ENCODE data around the gene LPIN3. TPM values are rescaled to one million over a fixed set of nuclear protein-coding genes. Genes with fewer than 3 reads are reported as not detected.
A peak's percentile ranks its signal among the peaks of the same experiment; 100 is the strongest.

LPIN3 gene
- polyA plus RNA-seq, 1 of the 3 experiments (the other 2 are of a cell fraction), result 0.21 TPM

- 37% methylated on average over 16 of the region's 76 CpGs for WGBS (ENCODE audit: low lambda C conversion rate)
- Histone ChIP-seq H3K4me3 (ENCODE audit: low read depth in 2 of 2, low read length in 1 of 2) (peak overlapping the region in 1 of 2 experiments; percentile 27; a peak in 1 of 4 replicates), H3K27me3 (ENCODE audit: insufficient read depth) (peaks cover 43% of the 10 kb centered on the region), H3K4me2 (peak overlapping the region; percentile 24; the same call in 1 of the 2 replicates), H3F3A (replicated peaks; ENCODE audit: insufficient read depth) (no peaks in the 10 kb centered on the region), H3K9me3 (no peaks in the 10 kb centered on the region), H4K20me1 (ENCODE audit: insufficient read depth) (no peaks in the 10 kb centered on the region), H3K36me3 (replicated peaks in 1 of 2; ENCODE audit: control insufficient read depth in 1 of 2, insufficient read depth in 2 of 2, low read length in 1 of 2) (no peaks in the 10 kb centered on the region), H3K79me2 (ENCODE audit: insufficient read depth) (no peaks in the 10 kb centered on the region), H2AFZ (ENCODE audit: low read depth) (no peak overlapping the region), H3K27ac (ENCODE audit: low read depth in 2 of 2, low read length in 1 of 2) (no peak overlapping the region), H3K9me2 (no peaks in the 10 kb centered on the region), H3K9ac (no peak overlapping the region), H3K4me1 (ENCODE audit: control insufficient read depth in 1 of 2, insufficient read depth in 2 of 2, low read depth in 1 of 2, low read length in 1 of 2) (peaks cover 0 to 9% of the 10 kb centered on the region in 2 experiments; a peak in 1 of 4 replicates)
- TF ChIP-seq POLR2AphosphoS5 (IDR thresholded peaks at IDR 0.05; ENCODE audit: low read depth, low read length) (no peak), TAF1 (IDR thresholded peaks at IDR 0.05; ENCODE audit: borderline replicate concordance, low read depth, low read length) (no peak), IRF3 (IDR thresholded peaks at IDR 0.05; ENCODE audit: low read depth, low read length) (no peak), MEF2A (IDR thresholded peaks at IDR 0.05; ENCODE audit: borderline replicate concordance, low read depth) (no peak), GABPA (IDR thresholded peaks at IDR 0.05; ENCODE audit: low read depth) (no peak), EP300 (IDR thresholded peaks at IDR 0.05; ENCODE audit: borderline replicate concordance in 1 of 2, low read depth in 1 of 2, low read length in 1 of 2) (no peak), USF1 (IDR thresholded peaks at IDR 0.05; ENCODE audit: borderline replicate concordance, low read depth) (no peak)
- POLR2A ChIA-PET, result interaction anchor here (1.3 kb wide), 1 partner anchor 15 kb away, joined by 3 read pairs; no protein-coding TSS in a partner anchor
- peak; percentile 78 for DNase-seq
- CTCF ChIA-PET, result interaction anchor here (1.4 kb wide), 1 partner anchor 21 kb away, joined by 5 read pairs; no protein-coding TSS in a partner anchor
Observed at GRCh38 chr20:41365777-41366545, 25.3 kb downstream of the LPIN3 start.

- Histone ChIP-seq H3K79me2 (ENCODE audit: insufficient read depth) (no peaks in the 10 kb centered on the region), H3K9me2 (no peaks in the 10 kb centered on the region), H2AFZ (ENCODE audit: low read depth) (no peak within 1 kb of the TSS), H3K27ac (ENCODE audit: low read depth in 2 of 2, low read length in 1 of 2) (no peak within 1 kb of the TSS), H4K20me1 (ENCODE audit: insufficient read depth) (no peaks in the 10 kb centered on the region), H3K9ac (no peak within 1 kb of the TSS), H3K36me3 (replicated peaks in 1 of 2; ENCODE audit: control insufficient read depth in 1 of 2, insufficient read depth in 2 of 2, low read length in 1 of 2) (no peaks in the 10 kb centered on the region), H3F3A (replicated peaks; ENCODE audit: insufficient read depth) (no peaks in the 10 kb centered on the region), H3K9me3 (no peaks in the 10 kb centered on the region), H3K4me3 (ENCODE audit: low read depth in 2 of 2, low read length in 1 of 2) (peak within 1 kb of the TSS in 1 of 2 experiments; percentile 27; a peak in 1 of 4 replicates), H3K27me3 (ENCODE audit: insufficient read depth) (peaks cover 43% of the 10 kb centered on the region), H3K4me2 (peak within 1 kb of the TSS; percentile 24; the same call in 1 of the 2 replicates), H3K4me1 (ENCODE audit: control insufficient read depth in 1 of 2, insufficient read depth in 2 of 2, low read depth in 1 of 2, low read length in 1 of 2) (peaks cover 0 to 6% of the 10 kb centered on the region in 2 experiments; a peak in 1 of 4 replicates)
- 61% methylated on average over 17 of the region's 93 CpGs for WGBS (ENCODE audit: low lambda C conversion rate)
- ChIA-PET CTCF (no interaction called here), POLR2A (interaction anchor here (1.3 kb wide), 1 partner anchor 16 kb away, joined by 3 read pairs; no protein-coding TSS in a partner anchor)
- peak; percentile 85 for DNase-seq
- no peak for TF ChIP-seq IRF3 (IDR thresholded peaks at IDR 0.05; ENCODE audit: low read depth, low read length)
- no peak for TF ChIP-seq EZH2phosphoT487 (IDR thresholded peaks at IDR 0.05; ENCODE audit: borderline replicate concordance, low read depth)
- TF ChIP-seq RCOR1 (IDR thresholded peaks at IDR 0.05; ENCODE audit: low read length), result no peak
- TF ChIP-seq SIN3A (IDR thresholded peaks at IDR 0.05; ENCODE audit: borderline replicate concordance, low read depth, low read length), result no peak
- no peak for TF ChIP-seq TEAD4 (IDR thresholded peaks at IDR 0.05; ENCODE audit: borderline replicate concordance, insufficient read depth)
- no peak for TF ChIP-seq ELF1 (IDR thresholded peaks at IDR 0.05)
- TF ChIP-seq MXI1 (IDR thresholded peaks at IDR 0.05; ENCODE audit: low read depth, low read length), result no peak
- TF ChIP-seq RAD21 (IDR thresholded peaks at IDR 0.05; ENCODE audit: low read length), result no peak
- TF ChIP-seq GATA2 (CRISPR knock-in tag; IDR thresholded peaks at IDR 0.05), result no peak
- no peak for TF ChIP-seq SMC3 (IDR thresholded peaks at IDR 0.05; ENCODE audit: low read depth, low read length)
- no peak for TF ChIP-seq FOXM1 (IDR thresholded peaks at IDR 0.05; ENCODE audit: low read depth)
- no peak for TF ChIP-seq ZBTB33 (IDR thresholded peaks at IDR 0.05; ENCODE audit: borderline replicate concordance, low read depth)
- TF ChIP-seq TCF12 (IDR thresholded peaks at IDR 0.05), result no peak
- TF ChIP-seq YY1 (IDR thresholded peaks at IDR 0.05; ENCODE audit: low read depth), result no peak
- no peak for TF ChIP-seq RXRA (IDR thresholded peaks at IDR 0.05; ENCODE audit: borderline replicate concordance, low read depth)
Observed at GRCh38 chr20:41366546-41367392, 26.1 kb downstream of the LPIN3 start, which contains the start of gene EMILIN3. EMILIN3 (minus strand) TSS chr20:41366818; CDS start chr20:41366634, 184 bp downstream.
